Measurements from ENCODE around the gene REPIN1. TPM values are rescaled to one million over a fixed set of nuclear protein-coding genes. Genes with fewer than 3 reads are reported as not detected.

REPIN1 gene
- total and polyA plus RNA-seq, 10 donors = 47.9 to 126 (median 111) TPM

DNA sequence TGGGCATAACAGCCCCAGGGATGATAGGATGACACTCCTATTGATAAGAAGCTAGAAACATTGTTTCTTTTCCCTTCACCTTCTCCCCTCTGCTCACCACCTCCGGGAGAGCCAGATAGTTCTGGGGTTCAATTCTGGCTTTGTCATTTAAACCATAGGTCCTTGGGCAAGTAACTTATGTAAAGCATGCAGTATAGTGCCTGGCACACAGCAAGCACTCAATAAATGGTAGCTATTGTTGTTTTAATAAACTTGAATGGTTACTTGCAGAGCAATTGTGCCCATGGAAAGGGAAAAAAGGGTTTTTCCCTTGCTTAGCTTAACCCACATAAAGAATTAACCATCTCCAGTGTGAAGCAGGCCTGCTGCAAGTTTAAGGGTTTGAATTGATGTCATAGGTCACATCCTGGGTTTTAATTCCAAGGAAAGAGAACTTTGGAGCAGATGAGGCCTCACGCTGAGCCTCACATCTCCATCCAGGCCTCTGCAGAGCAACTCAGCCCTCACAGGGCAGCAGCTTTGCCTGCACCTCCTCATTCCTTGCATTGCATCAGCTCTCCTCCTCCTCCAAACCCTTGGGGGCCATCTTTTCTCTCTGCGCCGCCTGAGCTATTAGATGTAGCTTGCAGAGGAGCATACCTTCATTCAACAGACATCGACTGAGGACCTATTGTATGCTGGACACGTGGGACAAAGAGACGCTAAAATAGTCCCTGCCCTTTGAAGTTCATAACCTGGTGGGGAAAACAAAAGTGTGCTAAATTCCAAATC is 33.4 kb downstream of the REPIN1 start:
- Histone ChIP-seq H3K4me3 (no peak overlapping the region), H3K27me3 (replicated peaks in 1 of 7) (no peaks in the 10 kb centered on the region), H3K27ac (no peak overlapping the region), H3K9me3 (no peaks in the 10 kb centered on the region), H3K4me1 (peaks cover 20 to 49% (median 35%) of the 10 kb centered on the region in 6 donors), H3K36me3 (peaks cover 0 to 25% (median 14%) of the 10 kb centered on the region in 6 donors)
- DNase-seq = no peak
- TF ChIP-seq, protein P1, sequence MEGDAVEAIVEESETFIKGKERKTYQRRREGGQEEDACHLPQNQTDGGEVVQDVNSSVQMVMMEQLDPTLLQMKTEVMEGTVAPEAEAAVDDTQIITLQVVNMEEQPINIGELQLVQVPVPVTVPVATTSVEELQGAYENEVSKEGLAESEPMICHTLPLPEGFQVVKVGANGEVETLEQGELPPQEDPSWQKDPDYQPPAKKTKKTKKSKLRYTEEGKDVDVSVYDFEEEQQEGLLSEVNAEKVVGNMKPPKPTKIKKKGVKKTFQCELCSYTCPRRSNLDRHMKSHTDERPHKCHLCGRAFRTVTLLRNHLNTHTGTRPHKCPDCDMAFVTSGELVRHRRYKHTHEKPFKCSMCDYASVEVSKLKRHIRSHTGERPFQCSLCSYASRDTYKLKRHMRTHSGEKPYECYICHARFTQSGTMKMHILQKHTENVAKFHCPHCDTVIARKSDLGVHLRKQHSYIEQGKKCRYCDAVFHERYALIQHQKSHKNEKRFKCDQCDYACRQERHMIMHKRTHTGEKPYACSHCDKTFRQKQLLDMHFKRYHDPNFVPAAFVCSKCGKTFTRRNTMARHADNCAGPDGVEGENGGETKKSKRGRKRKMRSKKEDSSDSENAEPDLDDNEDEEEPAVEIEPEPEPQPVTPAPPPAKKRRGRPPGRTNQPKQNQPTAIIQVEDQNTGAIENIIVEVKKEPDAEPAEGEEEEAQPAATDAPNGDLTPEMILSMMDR (IDR thresholded peaks at IDR 0.05 in 8 of 11, conservative IDR thresholded peaks at IDR 0.05 in 3 of 11) = no peak
- 82 to 92% (median 88%) methylated on average over 7 of the region's 7 CpGs for WGBS, 5 donors
- intact Hi-C loops (cut with DNase I; ENCODE audit: low total_unique reads) = no loop called here

DNA sequence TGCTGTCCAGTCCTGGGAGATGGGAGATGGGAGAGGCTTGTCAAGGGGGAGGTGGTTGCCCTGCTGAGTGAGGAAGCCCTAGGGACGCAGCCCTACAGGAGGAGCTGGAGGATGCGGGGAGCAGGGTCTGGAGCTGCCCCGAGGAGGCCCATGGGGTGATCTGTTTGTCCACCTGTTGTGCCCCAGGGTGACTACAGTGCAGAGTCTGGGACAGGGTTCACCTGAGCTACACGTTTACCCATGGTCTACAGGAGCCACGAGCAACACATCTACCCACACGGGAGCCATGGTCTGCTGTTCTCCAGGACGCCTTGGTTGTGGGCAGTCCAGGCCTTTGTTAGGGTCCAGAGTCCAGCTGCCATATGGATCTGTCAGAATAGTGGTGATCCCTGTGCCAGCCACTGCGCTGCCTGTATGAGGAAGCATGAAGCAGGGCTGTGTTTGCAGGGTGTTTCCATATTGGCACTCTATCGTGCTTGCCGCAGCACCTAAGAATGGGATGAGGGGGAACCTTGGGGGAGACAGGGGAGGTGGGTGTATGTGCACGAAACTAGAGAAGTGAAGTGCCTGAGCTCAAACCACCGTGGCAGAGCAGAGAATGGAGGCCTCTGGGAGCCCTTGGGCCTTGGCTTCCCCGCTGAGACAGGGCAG is 34.2 kb downstream of the REPIN1 start:
- Histone ChIP-seq H3K4me1 (peaks cover 22 to 57% (median 43%) of the 10 kb centered on the region in 6 donors), H3K27ac (no peak overlapping the region), H3K9me3 (no peaks in the 10 kb centered on the region), H3K4me3 (no peak overlapping the region), H3K36me3 (peaks cover 0 to 22% (median 11%) of the 10 kb centered on the region in 6 donors), H3K27me3 (replicated peaks in 1 of 7) (no peaks in the 10 kb centered on the region)
- intact Hi-C loops (cut with DNase I; ENCODE audit: low total_unique reads) = no loop called here
- no peak for DNase-seq
- WGBS, 5 donors = 88 to 95% (median 90%) methylated on average over 11 to 13 of the region's 13 CpGs
- TF ChIP-seq, protein P1 (IDR thresholded peaks at IDR 0.05 in 8 of 11, conservative IDR thresholded peaks at IDR 0.05 in 3 of 11) = no peak
- TF ChIP-seq POLR2AphosphoS5 (IDR thresholded peaks at IDR 0.05) (no peak), POLR2A (IDR thresholded peaks at IDR 0.05) (no peak)

DNA sequence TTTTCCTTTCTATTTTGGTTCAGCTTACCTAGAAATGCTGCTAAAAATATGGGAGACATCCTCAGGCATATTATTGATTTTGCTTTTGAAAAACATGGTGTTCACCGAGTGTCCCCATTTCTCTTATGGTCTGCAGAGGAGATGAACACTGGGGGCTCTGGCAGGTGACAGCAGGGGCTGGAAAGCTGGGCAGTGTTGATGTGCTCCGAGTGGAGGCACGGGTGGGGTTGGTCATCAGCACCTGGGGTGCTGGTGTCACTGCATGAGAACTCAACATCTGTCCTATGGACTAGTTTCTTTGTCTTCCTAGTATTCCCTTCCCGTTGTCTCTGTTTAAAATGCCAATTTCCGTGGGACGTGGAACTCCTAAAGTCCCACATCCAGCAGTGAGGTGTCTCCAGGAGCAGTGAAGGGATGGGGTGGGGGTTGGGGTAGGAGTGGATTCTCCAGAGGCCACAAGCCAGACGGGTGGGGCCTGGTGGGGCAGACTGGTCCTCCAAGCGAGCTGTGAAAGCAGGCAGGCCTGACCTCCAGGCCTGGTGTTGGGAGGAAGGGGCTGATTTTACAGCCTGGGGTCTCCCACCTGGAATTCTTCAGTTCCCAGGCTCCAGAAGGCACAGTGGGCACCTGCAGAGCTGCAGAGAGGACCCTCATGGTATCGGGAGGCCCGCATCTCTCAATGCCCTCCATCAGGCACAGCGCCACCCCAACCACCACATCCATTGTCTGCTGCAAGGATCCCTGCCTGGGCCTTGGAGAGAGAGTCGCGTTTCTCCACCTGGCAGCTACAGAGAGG is 35.0 kb downstream of the REPIN1 start:
- H3K27me3 ChIP-seq (replicated peaks in 1 of 7) = no peaks in the 10 kb centered on the region
- H3K27ac ChIP-seq = peak overlapping the region; percentile 94 to 98 (median 96)
- intact Hi-C loops (cut with DNase I; ENCODE audit: low total_unique reads) = no loop called here
- TF ChIP-seq POLR2AphosphoS5 (IDR thresholded peaks at IDR 0.05) (no peak), POLR2A (IDR thresholded peaks at IDR 0.05) (no peak)
- TF ChIP-seq, protein P1 (IDR thresholded peaks at IDR 0.05 in 8 of 11, conservative IDR thresholded peaks at IDR 0.05 in 3 of 11) = no peak
- peak overlapping the region in 1 of 8 donors; percentile 87 for H3K4me3 ChIP-seq
- 87 to 94% (median 89%) methylated on average over 11 to 13 of the region's 13 CpGs for WGBS, 5 donors
- peak; percentile 76 for DNase-seq
- H3K4me1 ChIP-seq = peaks cover 22 to 65% (median 43%) of the 10 kb centered on the region in 6 donors
- no peaks in the 10 kb centered on the region for H3K9me3 ChIP-seq
- H3K36me3 ChIP-seq = peaks cover 0 to 22% (median 6%) of the 10 kb centered on the region in 6 donors

Data from spleen (tissue), 11 donors.